SK-N-SH treated with all-trans-retinoic acid at 6 μM for 48 hours (cell line): ENCODE measurements around the gene AFAP1.

Experiments
- ARNTL ChIP-seq: fragments of 450-650 bp; formaldehyde crosslinking; IDR thresholded peaks from 2 replicates; pipeline ENCODE4 v1.5.0; 2020; ENCODE audit warnings: low read depth, mild to moderate bottlenecking, moderate library complexity, borderline replicate concordance
- CREB5 ChIP-seq: fragments of 250-450 bp; sonication (Bioruptor Pico); IDR thresholded peaks from 2 replicates; pipeline ENCODE4 v1.5.1; 2020; ENCODE audit warnings: low read depth, mild to moderate bottlenecking, moderate library complexity
- PATZ1 ChIP-seq: fragments of 250-450 bp; sonication (Bioruptor Pico); IDR thresholded peaks from 2 replicates; pipeline ENCODE4 v1.8.0; 2020; ENCODE audit warnings: mild to moderate bottlenecking, moderate library complexity, borderline replicate concordance
- POU6F1 ChIP-seq: fragments of 250-450 bp; sonication (Bioruptor Pico); IDR thresholded peaks from 2 replicates; pipeline ENCODE4 v1.8.0; 2021; ENCODE audit warnings: low read depth, mild to moderate bottlenecking, moderate library complexity, borderline replicate concordance
- RARB ChIP-seq: fragments of 250-450 bp; sonication (Bioruptor Pico); IDR thresholded peaks from 2 replicates; pipeline ENCODE4 v1.8.0; 2021; ENCODE audit warnings: mild to moderate bottlenecking, moderate library complexity

GRCh38 chr4:7778510-7779431 is 160.9 kb downstream of the AFAP1 start:
- no peak for TF ChIP-seq CREB5 (CRISPR knock-in tag)
- no peak for TF ChIP-seq POU6F1 (CRISPR knock-in tag)
- TF ChIP-seq PATZ1 (CRISPR knock-in tag) = no peak
- no peak for TF ChIP-seq ARNTL (CRISPR knock-in tag)
- no peak for TF ChIP-seq RARB (CRISPR knock-in tag)
